Measurements from ENCODE around the gene CNTN5.

The CNTN5 gene

DNA sequence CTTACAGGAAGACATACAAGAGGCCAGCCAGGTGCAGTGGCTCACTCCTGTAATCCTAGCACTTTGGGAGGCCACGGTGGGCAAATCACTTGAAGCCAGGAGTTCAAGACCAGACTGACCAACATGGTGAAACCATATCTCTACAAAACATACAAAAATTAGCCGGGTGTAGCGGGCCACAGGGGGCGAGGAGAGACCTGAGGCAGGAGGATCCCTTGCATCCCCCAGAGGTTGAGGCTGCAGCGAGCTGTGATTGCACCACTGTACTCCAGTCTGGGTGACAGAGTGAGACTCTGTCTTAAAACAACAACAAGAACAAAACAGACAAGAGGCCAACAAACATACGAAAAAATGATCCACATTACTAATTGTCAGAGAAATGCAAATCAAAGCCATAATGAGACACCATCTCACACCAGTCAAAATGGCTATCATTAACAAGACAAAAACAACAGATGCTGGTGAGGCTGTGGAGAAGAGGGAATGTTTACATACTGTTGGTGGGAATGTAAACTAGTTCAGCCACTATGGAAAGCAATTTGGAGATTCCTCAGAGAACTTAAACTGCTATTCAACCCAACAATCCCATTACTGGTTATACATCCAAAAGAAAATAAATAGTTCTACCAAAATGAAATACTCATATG lies 1167.5 kb downstream of the CNTN5 start:
- Histone ChIP-seq H3K27me3 (ENCODE audit: control insufficient read depth, insufficient read depth, low read length) (no peaks in the 10 kb centered on the region), H3K9ac (ENCODE audit: low read depth, low read length) (no peak overlapping the region), H3K4me1 (ENCODE audit: control insufficient read depth, insufficient read depth, low read length) (no peaks in the 10 kb centered on the region), H3K9me3 (replicated peaks; ENCODE audit: low read length) (no peaks in the 10 kb centered on the region), H3K36me3 (ENCODE audit: insufficient read depth, low read length) (no peaks in the 10 kb centered on the region), H3K4me3 (ENCODE audit: low read length) (no peak overlapping the region), H3K4me2 (ENCODE audit: low read length) (no peak overlapping the region)

DNA sequence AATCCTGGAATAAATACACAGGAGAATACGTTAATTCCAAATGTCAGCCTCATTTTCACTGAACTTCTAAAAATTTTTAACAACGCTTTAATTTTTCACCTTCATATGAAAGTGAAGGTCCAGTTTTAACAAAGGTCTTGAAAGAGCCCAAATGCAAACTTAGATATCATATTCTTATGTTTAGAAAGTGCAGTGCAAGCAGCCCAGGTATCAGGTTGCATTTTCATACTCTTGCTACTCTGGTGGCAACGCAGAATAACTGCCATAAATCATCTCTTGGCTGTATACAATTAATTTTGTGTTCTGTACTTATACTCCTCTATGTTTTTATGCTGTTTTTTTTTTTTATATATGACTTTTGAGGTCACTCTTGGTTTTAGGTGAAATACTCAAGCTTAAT lies 1169.6 kb downstream of the CNTN5 start:
- no peaks in the 10 kb centered on the region for H3K9me3 ChIP-seq (replicated peaks; ENCODE audit: low read length)
- H3K9ac ChIP-seq (ENCODE audit: low read depth, low read length): no peak overlapping the region
- no peaks in the 10 kb centered on the region for H3K36me3 ChIP-seq (ENCODE audit: insufficient read depth, low read length)
- H3K4me3 ChIP-seq (ENCODE audit: low read length): no peak overlapping the region
- no peaks in the 10 kb centered on the region for H3K4me1 ChIP-seq (ENCODE audit: control insufficient read depth, insufficient read depth, low read length)
- no peaks in the 10 kb centered on the region for H3K27me3 ChIP-seq (ENCODE audit: control insufficient read depth, insufficient read depth, low read length)
- no peak overlapping the region for H3K4me2 ChIP-seq (ENCODE audit: low read length)

DNA sequence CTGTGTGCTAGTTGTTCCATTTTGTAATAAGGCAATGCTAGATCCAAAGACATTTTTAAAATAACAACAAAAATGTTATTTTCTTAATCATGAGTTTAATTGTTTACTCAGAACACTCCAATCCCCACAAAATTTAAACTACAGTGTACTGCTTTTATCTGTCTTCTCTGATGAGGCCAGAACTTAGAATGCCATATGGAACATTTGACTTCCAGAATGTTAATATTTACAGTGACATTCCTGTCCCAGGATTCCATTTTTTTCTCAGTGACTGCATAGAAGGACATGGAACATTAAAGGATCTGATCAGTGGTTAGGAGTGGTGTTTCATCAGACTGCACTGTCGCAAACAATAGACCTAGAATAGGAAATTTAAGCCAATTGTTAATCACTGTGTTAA lies 1171.4 kb downstream of the CNTN5 start:
- H3K4me2 ChIP-seq (ENCODE audit: low read length): no peak overlapping the region
- no peaks in the 10 kb centered on the region for H3K9me3 ChIP-seq (replicated peaks; ENCODE audit: low read length)
- no peaks in the 10 kb centered on the region for H3K27me3 ChIP-seq (ENCODE audit: control insufficient read depth, insufficient read depth, low read length)
- H3K4me1 ChIP-seq (ENCODE audit: control insufficient read depth, insufficient read depth, low read length): no peaks in the 10 kb centered on the region
- no peak overlapping the region for H3K9ac ChIP-seq (ENCODE audit: low read depth, low read length)
- no peaks in the 10 kb centered on the region for H3K36me3 ChIP-seq (ENCODE audit: insufficient read depth, low read length)
- no peak overlapping the region for H3K4me3 ChIP-seq (ENCODE audit: low read length)

GRCh38 chr11:100203789-100204188 lies 1183.0 kb downstream of the CNTN5 start:
- H3K9me3 ChIP-seq (replicated peaks; ENCODE audit: low read length): no peaks in the 10 kb centered on the region
- H3K36me3 ChIP-seq (ENCODE audit: insufficient read depth, low read length): no peaks in the 10 kb centered on the region
- H3K4me3 ChIP-seq (ENCODE audit: low read length): no peak overlapping the region
- no peak overlapping the region for H3K4me2 ChIP-seq (ENCODE audit: low read length)
- H3K27me3 ChIP-seq (ENCODE audit: control insufficient read depth, insufficient read depth, low read length): no peaks in the 10 kb centered on the region
- no peak overlapping the region for H3K9ac ChIP-seq (ENCODE audit: low read depth, low read length)
- no peaks in the 10 kb centered on the region for H3K4me1 ChIP-seq (ENCODE audit: control insufficient read depth, insufficient read depth, low read length)

DNA sequence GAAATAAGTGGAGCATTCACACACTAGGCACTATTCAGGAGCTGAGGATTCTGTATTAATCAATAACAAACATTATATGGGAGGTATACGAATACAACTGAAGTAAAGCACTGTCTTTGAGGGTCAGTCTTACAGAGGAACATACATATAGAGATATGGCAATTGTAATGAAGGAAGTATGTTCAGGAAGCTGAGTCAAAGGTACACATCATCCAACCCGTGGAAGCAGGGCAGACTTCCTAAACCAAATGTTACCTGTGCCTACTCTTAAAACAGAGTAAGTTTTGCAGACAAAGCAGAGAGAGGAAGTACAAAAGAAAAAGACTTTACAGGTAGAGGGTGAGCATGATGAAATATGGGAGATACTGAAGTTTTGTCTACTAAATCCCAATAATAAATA lies 1185.2 kb downstream of the CNTN5 start:
- no peak overlapping the region for H3K4me2 ChIP-seq (ENCODE audit: low read length)
- H3K27me3 ChIP-seq (ENCODE audit: control insufficient read depth, insufficient read depth, low read length): no peaks in the 10 kb centered on the region
- no peak overlapping the region for H3K4me3 ChIP-seq (ENCODE audit: low read length)
- H3K4me1 ChIP-seq (ENCODE audit: control insufficient read depth, insufficient read depth, low read length): no peaks in the 10 kb centered on the region
- no peaks in the 10 kb centered on the region for H3K36me3 ChIP-seq (ENCODE audit: insufficient read depth, low read length)
- H3K9me3 ChIP-seq (replicated peaks; ENCODE audit: low read length): no peaks in the 10 kb centered on the region
- no peak overlapping the region for H3K9ac ChIP-seq (ENCODE audit: low read depth, low read length)

- Histone ChIP-seq H3K9me3 (replicated peaks; ENCODE audit: low read length) (no peaks in the 10 kb centered on the region), H3K36me3 (ENCODE audit: insufficient read depth, low read length) (no peaks in the 10 kb centered on the region), H3K4me2 (ENCODE audit: low read length) (no peak overlapping the region), H3K27me3 (ENCODE audit: control insufficient read depth, insufficient read depth, low read length) (no peaks in the 10 kb centered on the region), H3K4me1 (ENCODE audit: control insufficient read depth, insufficient read depth, low read length) (no peaks in the 10 kb centered on the region), H3K4me3 (ENCODE audit: low read length) (no peak overlapping the region), H3K9ac (ENCODE audit: low read depth, low read length) (no peak overlapping the region)
Measured at GRCh38 chr11:100208207-100208606, 1187.5 kb downstream of the CNTN5 start.

DNA sequence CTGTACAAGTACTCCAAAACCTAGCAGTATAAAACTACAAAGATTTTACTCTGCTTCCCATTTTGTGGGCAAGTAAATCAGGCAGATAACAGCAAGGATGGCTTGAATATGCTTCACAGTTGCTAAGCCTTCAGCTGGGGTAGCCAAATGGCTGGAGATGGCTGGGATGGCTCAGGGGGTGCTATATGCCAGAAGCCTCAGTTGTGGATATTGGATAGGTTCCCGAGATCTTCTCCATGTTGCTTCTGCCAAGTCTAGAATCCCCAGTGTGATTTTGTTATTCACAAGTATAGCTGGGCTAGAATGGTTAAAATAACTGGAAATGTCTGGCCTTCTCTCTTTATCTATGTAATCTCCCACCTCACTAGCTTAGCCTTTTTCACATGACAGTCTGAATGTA lies 1194.0 kb downstream of the CNTN5 start:
- Histone ChIP-seq H3K4me3 (ENCODE audit: low read length) (no peak overlapping the region), H3K9me3 (replicated peaks; ENCODE audit: low read length) (no peaks in the 10 kb centered on the region), H3K36me3 (ENCODE audit: insufficient read depth, low read length) (no peaks in the 10 kb centered on the region), H3K9ac (ENCODE audit: low read depth, low read length) (no peak overlapping the region), H3K27me3 (ENCODE audit: control insufficient read depth, insufficient read depth, low read length) (no peaks in the 10 kb centered on the region), H3K4me1 (ENCODE audit: control insufficient read depth, insufficient read depth, low read length) (no peaks in the 10 kb centered on the region), H3K4me2 (ENCODE audit: low read length) (no peak overlapping the region)

GRCh38 chr11:100220801-100221200 lies 1200.1 kb downstream of the CNTN5 start:
- Histone ChIP-seq H3K4me1 (ENCODE audit: control insufficient read depth, insufficient read depth, low read length) (no peaks in the 10 kb centered on the region), H3K9ac (ENCODE audit: low read depth, low read length) (no peak overlapping the region), H3K4me2 (ENCODE audit: low read length) (no peak overlapping the region), H3K9me3 (replicated peaks; ENCODE audit: low read length) (no peaks in the 10 kb centered on the region), H3K27me3 (ENCODE audit: control insufficient read depth, insufficient read depth, low read length) (no peaks in the 10 kb centered on the region), H3K4me3 (ENCODE audit: low read length) (no peak overlapping the region), H3K36me3 (ENCODE audit: insufficient read depth, low read length) (no peaks in the 10 kb centered on the region)

GRCh38 chr11:100221791-100222190 lies 1201.0 kb downstream of the CNTN5 start:
- no peaks in the 10 kb centered on the region for H3K4me1 ChIP-seq (ENCODE audit: control insufficient read depth, insufficient read depth, low read length)
- H3K36me3 ChIP-seq (ENCODE audit: insufficient read depth, low read length): no peaks in the 10 kb centered on the region
- no peaks in the 10 kb centered on the region for H3K9me3 ChIP-seq (replicated peaks; ENCODE audit: low read length)
- H3K4me2 ChIP-seq (ENCODE audit: low read length): no peak overlapping the region
- no peak overlapping the region for H3K4me3 ChIP-seq (ENCODE audit: low read length)
- H3K27me3 ChIP-seq (ENCODE audit: control insufficient read depth, insufficient read depth, low read length): no peaks in the 10 kb centered on the region
- H3K9ac ChIP-seq (ENCODE audit: low read depth, low read length): no peak overlapping the region

DNA sequence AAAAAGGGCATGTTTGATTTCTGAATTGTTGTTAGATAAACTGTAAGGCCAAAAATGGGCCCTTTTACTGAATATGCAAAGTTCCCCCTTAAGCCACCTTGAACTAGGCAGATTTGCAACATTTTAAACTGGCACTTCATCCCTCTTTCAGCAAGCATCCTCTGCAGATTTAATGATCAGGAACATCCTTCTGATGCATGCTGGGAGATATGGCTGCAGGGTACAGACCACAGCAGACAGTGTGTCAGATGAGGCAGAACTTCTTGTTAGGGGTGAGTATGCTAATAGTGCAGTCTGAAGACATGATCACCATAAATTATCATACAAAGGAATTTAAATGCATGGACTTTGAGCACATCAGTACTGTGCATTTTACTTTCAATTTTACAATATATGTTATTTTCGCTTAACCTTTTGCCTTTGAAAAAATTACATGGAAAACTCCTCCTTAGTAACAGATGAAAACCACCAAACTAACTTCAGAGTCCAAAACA lies 1203.8 kb downstream of the CNTN5 start:
- Histone ChIP-seq H3K4me3 (ENCODE audit: low read length) (no peak overlapping the region), H3K9ac (ENCODE audit: low read depth, low read length) (no peak overlapping the region), H3K4me1 (ENCODE audit: control insufficient read depth, insufficient read depth, low read length) (no peaks in the 10 kb centered on the region), H3K9me3 (replicated peaks; ENCODE audit: low read length) (no peaks in the 10 kb centered on the region), H3K4me2 (ENCODE audit: low read length) (no peak overlapping the region), H3K36me3 (ENCODE audit: insufficient read depth, low read length) (no peaks in the 10 kb centered on the region), H3K27me3 (ENCODE audit: control insufficient read depth, insufficient read depth, low read length) (no peaks in the 10 kb centered on the region)

GRCh38 chr11:100229086-100229485 lies 1208.3 kb downstream of the CNTN5 start:
- Histone ChIP-seq H3K4me2 (ENCODE audit: low read length) (no peak overlapping the region), H3K4me1 (ENCODE audit: control insufficient read depth, insufficient read depth, low read length) (no peaks in the 10 kb centered on the region), H3K9me3 (replicated peaks; ENCODE audit: low read length) (no peaks in the 10 kb centered on the region), H3K36me3 (ENCODE audit: insufficient read depth, low read length) (no peaks in the 10 kb centered on the region), H3K4me3 (ENCODE audit: low read length) (no peak overlapping the region), H3K9ac (ENCODE audit: low read depth, low read length) (no peak overlapping the region), H3K27me3 (ENCODE audit: control insufficient read depth, insufficient read depth, low read length) (no peaks in the 10 kb centered on the region)

- H3K4me1 ChIP-seq (ENCODE audit: control insufficient read depth, insufficient read depth, low read length): no peaks in the 10 kb centered on the region
- H3K9me3 ChIP-seq (replicated peaks; ENCODE audit: low read length): no peaks in the 10 kb centered on the region
- no peak overlapping the region for H3K9ac ChIP-seq (ENCODE audit: low read depth, low read length)
- no peaks in the 10 kb centered on the region for H3K36me3 ChIP-seq (ENCODE audit: insufficient read depth, low read length)
- H3K4me3 ChIP-seq (ENCODE audit: low read length): no peak overlapping the region
- H3K4me2 ChIP-seq (ENCODE audit: low read length): no peak overlapping the region
- H3K27me3 ChIP-seq (ENCODE audit: control insufficient read depth, insufficient read depth, low read length): no peaks in the 10 kb centered on the region
Measured at GRCh38 chr11:100232006-100232405, 1211.3 kb downstream of the CNTN5 start.
